KG1 (cell line): ENCODE data around the gene SNCG.
"Not testable (repeated sequence)": the region's sequence is repeated elsewhere in the genome, so short reads cannot be mapped to it uniquely, and the experiment has no call there.

Experiments used
- DNase-seq: peaks from one replicate; lab custom pipeline; 2025; lab: John Stamatoyannopoulos, UW

The SNCG gene

DNA sequence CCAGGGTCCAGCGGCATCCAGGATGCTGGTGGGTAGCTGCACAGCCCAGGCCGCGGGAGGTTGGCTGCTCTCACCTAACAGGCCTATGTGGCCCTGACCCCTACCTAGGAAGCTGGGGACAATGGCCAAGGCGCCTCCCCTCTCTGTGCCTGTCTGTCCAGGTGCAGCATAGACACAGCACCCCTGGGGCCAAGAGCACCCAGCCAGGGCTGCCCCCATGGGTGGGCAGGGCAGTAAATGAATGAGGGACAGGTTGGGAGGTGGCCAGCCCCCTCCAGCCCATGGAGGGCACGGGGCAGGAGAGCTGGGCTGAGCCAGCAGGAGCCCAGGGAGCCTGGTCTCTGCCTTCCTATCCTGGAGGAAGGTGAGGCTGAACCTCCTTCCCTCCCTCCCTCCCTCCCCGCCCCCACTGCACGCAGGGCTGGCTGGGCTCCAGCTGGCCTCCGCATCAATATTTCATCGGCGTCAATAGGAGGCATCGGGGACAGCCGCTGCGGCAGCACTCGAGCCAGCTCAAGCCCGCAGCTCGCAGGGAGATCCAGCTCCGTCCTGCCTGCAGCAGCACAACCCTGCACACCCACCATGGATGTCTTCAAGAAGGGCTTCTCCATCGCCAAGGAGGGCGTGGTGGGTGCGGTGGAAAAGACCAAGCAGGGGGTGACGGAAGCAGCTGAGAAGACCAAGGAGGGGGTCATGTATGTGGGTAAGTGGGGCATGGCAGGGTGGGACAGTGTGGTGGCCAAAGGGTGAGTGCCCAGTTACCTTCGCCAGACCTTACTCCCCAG, at the start of gene SNCG:
SNCG (plus strand) TSS at position 484 of the 785 bp plus-strand sequence; CDS start at position 583, 99 bp downstream.
- no peak for DNase-seq

DNA sequence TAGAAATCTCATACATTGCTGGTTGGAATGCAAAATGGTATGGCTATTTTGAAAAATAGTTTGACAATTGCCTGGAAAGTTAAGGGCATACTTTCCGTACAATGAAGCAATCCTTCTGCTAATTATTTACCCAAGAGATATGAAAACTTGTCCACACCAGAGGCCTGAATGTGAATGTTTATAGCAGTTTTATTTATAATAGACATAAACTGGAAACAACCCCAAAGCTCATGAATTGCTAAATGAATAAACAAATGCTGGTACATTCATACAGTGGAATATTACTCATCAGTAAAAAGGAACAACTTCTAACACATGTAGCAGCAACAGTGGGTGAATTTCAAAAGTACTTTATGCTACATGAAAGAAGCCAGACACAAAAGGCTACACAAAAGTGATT, 43.7 kb upstream of the SNCG start:
- DNase-seq: no peak

DNA sequence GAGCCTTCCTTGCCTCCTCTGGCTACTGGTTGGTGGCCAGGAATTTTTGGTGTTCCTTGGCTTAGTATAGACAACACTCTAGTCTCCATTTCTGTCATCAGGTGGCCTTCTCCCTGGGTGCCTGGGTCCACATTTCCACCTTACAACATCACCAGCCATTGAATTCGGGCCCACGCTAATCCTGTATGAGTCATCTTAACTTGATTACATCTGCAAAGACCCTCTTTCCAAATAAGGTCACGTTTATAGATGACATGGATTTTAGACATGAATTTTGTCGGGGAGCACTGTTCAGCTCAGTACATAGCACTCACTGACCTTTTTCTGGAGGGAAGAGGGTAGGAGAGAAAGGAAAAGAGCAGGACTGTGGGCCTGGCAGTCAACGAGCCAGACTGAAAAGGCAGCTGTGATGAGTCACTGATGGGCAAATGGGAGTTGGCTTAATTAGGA, 40.4 kb upstream of the SNCG start:
- no peak for DNase-seq

DNA sequence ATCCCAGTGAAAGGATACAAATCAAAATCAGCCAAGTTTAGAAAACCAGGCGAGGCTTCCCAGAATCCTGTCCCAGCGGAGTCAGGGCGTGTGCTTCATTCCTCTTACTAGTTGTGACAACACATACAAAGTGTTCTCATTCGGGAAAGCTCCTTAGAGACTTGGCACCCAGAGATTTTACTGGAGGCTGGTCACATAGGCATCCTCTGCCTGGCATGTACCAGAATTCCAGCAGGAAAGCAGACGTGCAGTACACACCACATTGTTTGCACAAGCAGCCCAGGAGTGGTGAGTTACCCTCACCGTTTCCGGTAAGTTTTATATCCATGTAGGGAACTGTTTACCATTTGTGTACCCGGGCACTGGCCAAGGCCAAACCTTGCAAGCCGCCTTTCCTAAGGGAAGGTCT, 35.8 kb upstream of the SNCG start:
- DNase-seq: no peak

DNA sequence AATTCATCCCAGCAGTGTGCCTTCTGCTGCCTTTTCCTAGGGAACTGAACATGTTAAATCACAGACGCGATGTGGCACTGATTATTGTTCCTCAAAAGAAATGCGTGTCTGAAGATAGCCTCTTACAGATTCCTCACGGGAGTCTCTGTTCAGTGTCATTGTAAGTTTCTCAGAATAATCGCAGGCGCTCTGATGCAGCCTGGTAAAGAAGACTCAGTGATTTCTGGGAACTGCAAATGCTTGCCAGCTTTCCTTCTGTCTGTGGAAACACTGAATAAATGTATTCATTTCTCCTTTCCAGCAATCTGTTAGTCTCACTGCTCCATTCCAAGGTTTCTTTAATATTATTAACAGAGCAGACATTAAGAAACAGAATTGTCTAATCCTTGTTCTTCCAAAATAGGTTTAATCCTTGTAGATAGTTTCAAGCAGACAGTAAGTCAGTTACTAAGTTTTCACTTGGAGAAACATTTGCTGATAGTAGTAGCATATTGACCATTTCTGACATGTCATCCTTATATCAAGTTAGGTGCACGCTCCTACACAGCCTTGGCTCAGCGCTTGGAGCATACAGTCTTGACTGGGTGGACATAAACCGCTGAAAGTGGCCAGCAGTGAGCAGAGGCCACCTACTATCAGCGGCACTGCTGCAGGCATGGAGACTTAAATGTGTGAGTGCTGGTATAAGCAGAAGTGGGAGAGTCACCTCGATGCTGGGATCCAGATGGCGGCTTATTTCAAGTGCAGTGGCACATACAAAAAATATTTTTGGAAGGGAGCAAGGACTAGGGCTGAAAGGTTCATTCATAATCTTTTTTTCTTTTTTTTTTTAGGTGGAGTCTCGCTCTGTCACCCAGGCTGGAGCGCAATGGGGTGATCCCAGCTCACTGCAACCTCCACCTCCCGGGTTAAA, 28.7 kb upstream of the SNCG start:
- no peak for DNase-seq

DNA sequence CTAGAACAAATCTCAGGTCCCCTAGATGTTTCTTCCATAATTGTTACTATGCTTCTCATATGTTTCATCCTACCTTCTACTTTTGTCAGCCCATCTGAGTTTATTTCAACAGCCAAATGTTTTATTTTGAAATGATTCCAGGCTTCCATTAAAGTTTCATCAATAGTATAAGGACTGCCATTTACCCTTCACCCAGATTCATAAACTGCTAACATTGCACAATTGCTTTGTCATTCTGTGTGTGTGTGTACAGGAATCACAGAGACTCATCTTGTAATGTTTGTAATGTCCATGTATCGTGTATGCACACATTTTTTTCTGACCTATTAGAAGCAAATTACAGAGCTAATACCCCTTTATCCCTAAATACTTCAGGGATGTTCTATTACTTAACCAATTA, 26.5 kb upstream of the SNCG start:
- no peak for DNase-seq

DNA sequence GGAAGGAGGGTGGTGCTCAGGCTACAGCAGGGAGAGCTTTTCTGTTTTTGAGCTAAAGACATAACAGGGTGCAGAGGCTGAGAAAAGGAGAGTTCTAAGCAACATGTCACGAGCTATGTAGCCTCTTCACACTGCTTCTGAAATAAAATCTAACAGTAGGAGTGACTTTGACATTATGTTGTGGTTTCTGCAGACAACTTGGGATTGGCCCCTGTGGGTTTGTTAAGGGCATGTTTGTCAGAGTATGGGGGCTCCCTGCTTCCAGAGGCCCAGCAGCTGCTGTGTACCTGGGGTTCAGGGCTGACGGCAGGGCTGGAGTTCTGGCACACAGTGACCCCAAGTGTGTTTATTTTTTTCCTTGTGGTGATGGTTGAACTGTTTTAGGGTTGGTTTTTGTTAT, 25.7 kb upstream of the SNCG start:
- DNase-seq: no peak

DNA sequence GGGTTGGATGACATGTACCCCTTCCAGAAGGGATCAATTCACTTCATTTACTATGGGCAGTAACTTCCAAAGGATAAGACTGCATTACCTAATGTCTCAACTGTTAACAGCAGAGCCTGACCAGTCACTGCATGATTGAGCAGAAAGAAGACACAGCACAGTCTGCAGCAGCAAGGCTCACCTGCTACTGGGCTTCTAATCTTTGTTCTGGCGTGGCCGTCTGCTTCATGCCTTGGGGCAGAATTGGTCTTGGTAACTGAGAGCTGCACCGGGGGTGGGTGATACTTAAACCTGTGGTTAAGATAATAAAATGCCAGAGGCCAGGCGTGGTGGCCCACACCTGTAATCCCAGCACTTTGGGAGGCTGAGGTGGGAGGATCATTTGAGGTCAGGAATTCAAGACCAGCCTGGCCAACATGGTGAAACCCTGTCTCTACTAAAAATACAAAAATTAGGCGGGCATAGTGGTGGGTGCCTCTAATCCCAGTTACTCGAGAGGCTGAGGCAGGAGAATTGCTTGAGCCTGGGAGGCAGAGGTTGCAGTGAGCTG, 24.2 kb upstream of the SNCG start:
- DNase-seq: not testable (repeated sequence)

DNA sequence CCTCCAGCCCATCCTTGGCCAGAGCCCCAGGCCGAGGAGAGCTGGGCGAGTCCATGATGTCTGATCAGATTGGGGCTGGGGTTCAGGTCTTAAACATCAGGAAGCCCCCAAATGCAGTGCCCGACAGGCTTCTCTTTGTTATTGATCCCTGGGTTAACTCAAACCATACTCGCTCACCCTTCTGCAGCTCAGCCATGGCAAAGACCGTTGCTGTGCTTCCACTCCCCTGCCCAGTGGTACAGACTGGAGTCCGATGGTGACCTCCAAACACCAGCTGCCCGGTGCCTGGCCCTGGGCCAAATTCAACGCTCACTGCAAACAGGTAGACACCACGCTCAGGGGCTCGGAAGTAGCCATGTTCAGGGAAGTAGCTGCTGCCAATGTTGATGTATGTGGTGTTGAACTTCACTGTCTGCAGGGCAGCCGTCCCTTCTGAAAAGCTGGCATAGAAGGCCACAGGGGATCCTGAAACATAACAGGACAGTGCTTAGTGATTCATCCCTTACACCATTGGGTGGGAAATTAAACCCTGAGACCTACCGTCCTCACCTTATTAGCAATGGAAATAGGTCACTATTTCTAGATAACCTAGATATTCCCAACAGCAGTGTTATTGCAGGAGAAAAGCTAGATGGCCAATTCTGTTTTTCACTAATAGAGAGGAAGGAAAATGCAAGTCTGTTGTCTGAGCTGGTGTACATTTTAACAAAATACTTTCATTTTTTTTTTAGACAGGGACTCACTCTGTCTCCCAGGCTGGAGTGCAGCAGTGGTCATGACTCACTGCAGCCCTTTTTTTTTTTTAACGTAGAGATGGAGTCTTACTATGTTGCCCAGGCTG, 21.5 kb upstream of the SNCG start:
- no peak for DNase-seq

DNA sequence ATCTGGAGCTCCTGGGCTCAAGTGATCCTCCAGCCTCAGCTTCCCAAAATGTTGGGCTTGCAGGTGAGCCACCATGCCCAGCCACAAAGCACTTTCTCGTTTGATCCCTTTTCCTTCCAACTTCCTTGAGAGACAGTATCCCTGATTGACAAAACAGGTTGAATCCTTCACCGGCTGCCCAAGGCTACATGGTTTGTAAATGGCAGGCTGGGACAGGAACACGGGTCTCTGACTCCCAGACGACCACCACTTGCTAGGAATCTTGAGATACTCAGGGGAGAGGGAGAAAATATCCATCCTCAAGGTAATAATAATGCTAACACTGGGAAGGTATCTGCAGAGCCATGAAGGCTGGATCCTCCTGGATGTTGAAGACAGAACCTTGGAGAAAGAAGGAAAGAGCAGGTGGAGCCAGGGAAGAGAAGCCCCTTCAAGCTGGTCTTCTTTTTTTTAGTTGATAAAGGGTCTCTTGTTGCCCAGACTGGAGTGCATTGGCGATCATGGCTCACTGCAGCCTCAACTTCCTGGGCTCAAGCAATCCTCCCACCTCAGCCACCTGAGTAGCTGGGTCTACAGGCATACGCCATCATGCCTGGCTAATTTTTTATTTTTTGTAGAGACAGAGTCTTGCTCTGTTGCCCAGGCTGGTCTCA, 20.8 kb upstream of the SNCG start:
- DNase-seq: no peak

DNA sequence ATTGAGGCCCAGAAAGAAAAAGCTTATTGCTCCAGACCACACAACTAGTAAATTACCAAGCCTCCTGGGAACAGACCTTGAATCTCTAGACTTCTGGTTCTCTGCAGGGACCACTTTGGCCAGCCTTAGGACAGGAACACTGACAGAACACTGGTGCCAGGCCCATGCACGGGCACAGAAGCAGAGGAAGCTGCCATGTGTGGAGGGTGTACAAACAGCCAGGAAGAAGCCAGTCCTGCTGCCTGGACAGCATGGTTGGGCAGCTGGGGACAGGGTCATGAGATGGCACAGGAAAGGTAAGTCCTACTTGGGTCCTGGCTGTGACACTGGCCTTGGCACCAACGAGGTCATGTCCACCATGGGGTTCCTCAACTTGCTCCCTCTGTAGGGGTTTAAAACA, 20.1 kb upstream of the SNCG start:
- DNase-seq: no peak

DNA sequence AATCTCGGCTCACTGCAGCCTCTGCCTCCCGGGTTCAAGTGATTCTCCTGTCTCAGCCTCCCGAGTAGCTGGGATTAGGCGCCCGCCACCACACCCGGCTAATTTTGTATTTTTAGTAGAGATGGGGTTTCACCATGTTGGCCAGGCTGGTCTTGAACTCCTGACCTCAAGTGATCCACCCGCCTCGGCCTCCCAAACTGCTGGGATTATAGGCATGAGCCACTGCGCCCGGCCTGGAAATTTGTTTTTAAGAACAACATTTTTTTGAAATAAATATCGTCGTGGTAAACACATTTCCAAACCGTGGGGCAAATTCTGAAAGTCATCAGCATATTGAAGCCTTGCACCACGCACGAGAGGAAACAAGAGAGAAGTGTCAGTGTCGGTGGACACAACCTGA, 18.3 kb upstream of the SNCG start:
- not testable (repeated sequence) for DNase-seq

DNA sequence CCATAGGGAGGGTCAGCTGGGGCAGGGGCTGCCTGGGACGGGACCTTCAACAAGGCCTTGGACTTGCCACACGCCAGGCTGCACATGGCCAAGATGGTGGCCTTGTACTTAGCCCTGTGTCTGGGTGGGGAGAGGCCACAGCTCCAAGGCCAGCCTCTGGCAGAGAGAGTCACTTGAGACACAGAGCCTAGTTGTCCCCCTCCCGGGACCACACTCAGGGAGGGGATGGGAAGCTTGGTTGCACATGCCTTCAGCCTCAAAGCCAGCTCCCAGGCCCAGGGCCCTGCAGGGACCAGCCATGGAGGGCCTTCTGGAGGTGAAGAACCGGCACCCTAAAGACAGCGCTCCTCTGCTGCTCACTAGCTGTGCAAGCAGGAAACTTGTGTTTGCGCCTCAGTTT, 17.7 kb upstream of the SNCG start:
- DNase-seq: no peak

DNA sequence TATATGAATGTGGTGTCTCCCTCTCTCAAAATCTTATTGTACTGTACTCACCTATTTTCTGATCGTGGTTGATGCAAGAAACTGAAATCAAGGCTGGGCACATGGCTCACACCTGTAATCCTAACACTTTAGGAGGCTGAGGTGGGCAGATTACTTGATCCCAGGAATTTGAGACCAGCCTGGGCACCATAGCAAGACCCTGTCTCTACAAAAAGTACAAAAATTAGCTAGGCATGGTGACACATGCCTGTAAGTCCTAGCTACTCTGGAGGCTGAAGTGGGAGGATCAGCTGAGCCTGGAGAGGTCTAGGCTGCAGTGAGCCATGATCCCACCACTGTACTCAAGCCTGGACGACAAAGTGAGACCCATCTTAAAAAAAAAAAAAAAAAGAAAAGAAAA, 17.0 kb upstream of the SNCG start:
- no peak for DNase-seq

DNA sequence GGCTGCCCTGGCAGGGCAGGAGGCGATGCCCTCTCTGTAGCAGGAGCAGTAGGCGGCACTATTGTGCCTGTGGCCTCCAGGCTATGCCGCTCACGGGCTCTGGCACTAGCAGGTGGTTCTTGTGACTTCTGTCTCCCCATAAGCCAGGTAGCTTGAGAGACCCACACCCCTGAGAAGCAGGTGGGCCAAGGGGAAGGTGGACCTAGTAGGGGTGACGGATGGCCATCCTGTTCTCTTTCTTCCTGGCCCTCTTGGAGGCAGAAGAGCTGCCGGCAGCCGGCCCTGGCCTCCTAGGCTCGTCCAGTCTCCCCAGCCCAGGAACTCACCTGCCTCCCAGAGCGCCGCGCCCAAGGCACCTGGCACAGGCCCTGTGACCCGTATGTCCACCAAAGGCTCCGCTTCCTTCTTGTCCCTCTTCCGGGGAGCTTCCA, 16.4 kb upstream of the SNCG start:
- DNase-seq: no peak

DNA sequence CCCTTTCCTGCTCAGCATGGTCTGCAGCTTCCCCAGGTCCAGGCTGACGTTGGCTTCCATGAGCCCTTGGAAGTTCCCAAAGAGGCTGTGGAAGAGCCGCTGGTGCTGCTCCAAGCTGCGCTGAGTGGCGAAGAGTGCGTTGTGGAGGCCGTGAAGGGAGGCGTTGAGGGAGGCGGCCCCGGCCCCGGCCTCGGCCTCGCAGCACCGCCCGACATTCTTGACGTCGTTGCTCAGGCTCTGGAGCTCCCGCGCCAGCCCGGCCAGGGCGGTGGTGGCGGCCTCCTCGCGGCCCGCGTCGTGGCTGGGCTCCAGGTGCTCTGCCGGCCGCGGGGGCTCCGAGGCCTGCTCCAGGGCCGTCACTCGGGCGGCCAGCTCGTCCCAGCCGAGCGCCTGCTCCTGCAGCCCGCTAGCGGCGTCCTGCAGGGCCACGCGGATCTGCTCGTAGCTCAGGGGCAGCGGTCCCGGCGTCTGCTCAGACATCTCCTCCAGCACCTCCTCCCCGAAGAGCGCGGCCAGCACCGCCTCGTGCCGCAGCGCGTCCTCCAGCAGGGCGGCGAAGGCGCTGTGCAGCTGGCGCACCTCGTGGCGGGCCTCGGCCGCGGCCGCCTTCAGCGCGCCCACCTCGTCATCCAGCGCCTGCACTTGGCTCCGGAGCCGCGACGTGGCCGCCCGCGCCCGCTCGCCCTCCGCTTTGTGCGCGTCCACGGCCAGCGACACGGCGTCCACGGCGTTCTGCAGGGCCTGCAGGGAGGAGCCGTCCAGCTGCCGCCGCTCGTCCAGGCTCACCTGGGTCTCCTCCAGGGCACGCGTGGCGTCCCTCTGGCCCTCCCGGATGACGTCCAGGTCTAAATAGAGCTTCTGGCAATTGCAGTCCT, 15.7 kb upstream of the SNCG start:
- no peak for DNase-seq

DNA sequence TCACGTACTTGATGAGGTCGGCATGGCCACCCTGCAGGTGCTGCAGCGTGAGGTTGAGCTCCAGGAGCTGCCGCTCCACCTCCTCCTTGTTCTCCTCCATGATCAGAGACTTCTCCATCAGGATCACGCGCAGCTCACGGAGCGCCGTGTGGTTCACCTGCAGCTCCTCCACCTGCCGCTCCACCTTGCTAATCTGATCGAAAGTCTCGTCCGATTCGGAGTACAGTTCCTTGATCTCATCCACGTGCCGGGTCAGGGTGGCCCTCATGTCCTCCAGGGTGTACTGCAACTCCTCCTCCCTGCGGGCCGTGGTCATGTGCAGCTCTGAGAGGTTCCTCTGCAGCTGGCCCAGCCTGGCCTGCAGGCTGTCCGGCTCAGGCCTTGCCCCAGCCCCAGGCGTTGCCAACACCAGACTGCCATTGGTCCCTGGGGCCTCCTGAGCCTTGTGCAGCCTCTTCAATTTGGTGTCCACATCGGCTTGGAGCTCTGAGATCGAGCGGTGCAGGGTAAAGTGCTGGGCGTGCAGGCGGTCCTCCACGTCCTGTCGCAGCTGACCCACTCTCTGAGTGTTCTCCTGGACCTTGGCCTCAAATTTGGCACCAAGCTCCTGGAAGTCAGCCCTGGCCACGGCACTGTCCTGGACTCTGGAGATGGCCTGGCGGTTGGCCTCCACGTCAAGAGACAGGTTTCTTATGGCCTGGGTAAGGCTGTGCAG, 14.9 kb upstream of the SNCG start:
- no peak for DNase-seq

DNA sequence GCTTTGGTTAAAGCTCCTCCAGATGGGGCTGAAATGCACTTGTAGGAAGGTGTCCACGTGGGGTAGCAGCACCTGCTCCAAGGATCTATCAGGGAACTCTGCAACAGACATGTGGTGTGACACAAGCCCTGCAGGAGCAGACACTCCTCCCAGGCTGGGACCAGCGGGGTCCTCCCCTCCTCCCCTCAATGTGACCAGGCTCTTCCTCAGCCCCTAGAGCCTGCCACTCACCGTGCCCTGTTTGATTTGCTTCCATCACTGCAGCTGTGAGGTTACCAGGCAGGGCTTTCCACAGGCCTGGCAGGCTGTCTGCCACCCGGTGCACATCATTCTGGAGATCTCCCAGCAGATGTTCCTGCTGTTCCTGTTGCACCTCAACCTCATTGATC, 14.4 kb upstream of the SNCG start:
- no peak for DNase-seq

DNA sequence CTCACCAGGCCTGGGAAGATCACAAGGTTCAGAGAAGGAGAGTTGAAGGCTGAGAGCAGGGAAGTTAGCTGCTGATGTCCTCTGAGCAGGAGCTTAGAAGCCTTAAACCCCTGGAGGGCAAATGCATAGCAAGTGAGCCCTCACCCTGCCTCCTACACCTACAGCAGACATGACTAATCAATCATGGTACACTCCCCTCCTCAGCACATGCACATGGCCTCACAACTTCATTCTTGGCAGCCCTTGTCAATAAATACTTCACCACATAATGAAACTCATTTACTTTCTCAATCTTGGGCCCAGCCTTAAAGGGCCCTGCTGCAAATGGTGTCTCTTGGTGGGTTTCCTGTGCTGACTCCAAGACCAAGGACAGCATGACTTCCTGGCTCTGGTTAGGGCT, 13.9 kb upstream of the SNCG start:
- DNase-seq: no peak

DNA sequence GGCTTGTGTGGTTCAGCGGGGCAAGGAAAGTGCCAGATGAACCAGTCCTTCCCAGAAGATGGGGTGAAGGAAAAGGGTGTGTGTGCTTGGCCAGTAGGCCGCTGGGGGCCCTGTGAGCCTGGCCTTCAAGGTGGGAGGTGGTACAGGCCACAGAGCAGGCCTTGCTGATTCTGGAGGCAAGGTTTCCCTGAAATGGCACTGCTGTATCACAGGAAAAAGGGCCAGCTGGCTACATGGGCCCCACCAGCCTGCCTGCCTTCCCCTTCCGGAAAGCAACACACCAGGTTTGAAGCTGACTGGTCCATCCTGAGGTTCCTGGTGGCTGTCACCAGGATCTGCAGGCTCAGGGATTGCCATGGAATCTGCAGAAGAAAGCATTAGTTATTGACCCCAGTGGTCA, 13.5 kb upstream of the SNCG start:
- DNase-seq: no peak
